ENCODE data around the gene INPP5F. TPM values are rescaled to one million over a fixed set of nuclear protein-coding genes. Genes with fewer than 3 reads are reported as not detected.

Gene INPP5F
- total and polyA plus RNA-seq, 10 of the 15 experiments (the other 5 are each of a cell fraction or from before 2014, with no cell fraction given): 6.0 to 49.3 (median 34.3) TPM

DNA sequence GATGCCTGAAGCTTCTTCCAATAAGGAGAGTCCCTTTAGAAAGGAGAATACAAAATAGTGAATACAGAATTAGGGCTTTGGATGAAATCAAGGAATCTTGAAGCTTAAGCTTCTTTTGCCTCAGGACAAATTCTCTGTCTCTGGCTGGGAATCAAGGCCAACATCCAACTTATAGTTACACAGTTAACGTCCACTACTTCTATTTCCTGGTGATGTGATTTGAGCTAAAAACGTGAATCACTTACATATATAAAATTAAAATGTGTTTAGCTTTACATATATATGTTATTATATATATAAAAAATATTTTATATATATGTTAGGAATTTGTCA, 11.4 kb upstream of the INPP5F start:
- ChIA-PET POLR2A (interaction anchor here (1.2 to 4.0 kb wide), 3 partner anchors 9 to 17 kb away, joined by 4 to 53 read pairs (median 12); partner anchors contain the start of gene INPP5F), RAD21 (ENCODE audit: unreplicated experiment) (interaction anchor here (0.8 to 2.4 kb wide), 5 partner anchors 9 to 28 kb away, joined by 3 to 9 read pairs (median 7); partner anchors contain the start of gene INPP5F), CTCF (interaction anchor here (0.7 to 2.4 kb wide), 8 partner anchors 11 to 36 kb away, joined by 3 to 12 read pairs (median 5); partner anchors contain the start of gene INPP5F), SMC1A (ENCODE audit: uncharacterized antibody, unreplicated experiment) (interaction anchor here (1.0 to 2.7 kb wide), 8 partner anchors 9 to 27 kb away, joined by 3 to 21 read pairs (median 8); partner anchors contain the start of gene INPP5F)
- no peak for ATAC-seq
- WGBS (ENCODE audit: insufficient coverage, insufficient replicate concordance, low lambda C conversion rate, missing lambda C conversion rate): 47% methylated on average over 2 of the region's 2 CpGs
- no peak overlapping the region for H3K4me2 ChIP-seq (ENCODE audit: control insufficient read depth, insufficient read depth)
- FAIRE-seq: no peak
- DNase-seq (ENCODE audit: low read depth, low spot score): no peak
- H3K4me3 ChIP-seq: no peak overlapping the region
- no peaks in the 10 kb centered on the region for H3K27me3 ChIP-seq (replicated peaks in 1 of 2; ENCODE audit: control insufficient read depth in 2 of 2, insufficient read depth in 2 of 2, low read length in 1 of 2)
- in situ Hi-C loops (cut with MboI): no loop called here
- H4K20me1 ChIP-seq (ENCODE audit: control insufficient read depth, insufficient read depth): no peaks in the 10 kb centered on the region
- TF ChIP-seq TCF3 (IDR thresholded peaks at IDR 0.05; ENCODE audit: borderline replicate concordance, insufficient read depth, low read depth, low read length) (no peak), SP1 (IDR thresholded peaks at IDR 0.05; ENCODE audit: low read depth, low read length) (no peak), STAT3 (IDR thresholded peaks at IDR 0.05; ENCODE audit: low read depth, low read length) (no peak), ETV6 (conservative IDR thresholded peaks at IDR 0.05 in 1 of 2, IDR thresholded peaks at IDR 0.05 in 1 of 2; ENCODE audit: borderline replicate concordance in 1 of 2, low read depth in 1 of 2) (no peak), PML (IDR thresholded peaks at IDR 0.05; ENCODE audit: low read length) (no peak), NFYB (IDR thresholded peaks at IDR 0.05; ENCODE audit: insufficient read depth, low read depth, low read length) (no peak)
- TF ChIP-seq, protein P1, sequence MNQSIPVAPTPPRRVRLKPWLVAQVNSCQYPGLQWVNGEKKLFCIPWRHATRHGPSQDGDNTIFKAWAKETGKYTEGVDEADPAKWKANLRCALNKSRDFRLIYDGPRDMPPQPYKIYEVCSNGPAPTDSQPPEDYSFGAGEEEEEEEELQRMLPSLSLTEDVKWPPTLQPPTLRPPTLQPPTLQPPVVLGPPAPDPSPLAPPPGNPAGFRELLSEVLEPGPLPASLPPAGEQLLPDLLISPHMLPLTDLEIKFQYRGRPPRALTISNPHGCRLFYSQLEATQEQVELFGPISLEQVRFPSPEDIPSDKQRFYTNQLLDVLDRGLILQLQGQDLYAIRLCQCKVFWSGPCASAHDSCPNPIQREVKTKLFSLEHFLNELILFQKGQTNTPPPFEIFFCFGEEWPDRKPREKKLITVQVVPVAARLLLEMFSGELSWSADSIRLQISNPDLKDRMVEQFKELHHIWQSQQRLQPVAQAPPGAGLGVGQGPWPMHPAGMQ (IDR thresholded peaks at IDR 0.05; ENCODE audit: borderline replicate concordance): no peak
- TF ChIP-seq, protein P2, sequence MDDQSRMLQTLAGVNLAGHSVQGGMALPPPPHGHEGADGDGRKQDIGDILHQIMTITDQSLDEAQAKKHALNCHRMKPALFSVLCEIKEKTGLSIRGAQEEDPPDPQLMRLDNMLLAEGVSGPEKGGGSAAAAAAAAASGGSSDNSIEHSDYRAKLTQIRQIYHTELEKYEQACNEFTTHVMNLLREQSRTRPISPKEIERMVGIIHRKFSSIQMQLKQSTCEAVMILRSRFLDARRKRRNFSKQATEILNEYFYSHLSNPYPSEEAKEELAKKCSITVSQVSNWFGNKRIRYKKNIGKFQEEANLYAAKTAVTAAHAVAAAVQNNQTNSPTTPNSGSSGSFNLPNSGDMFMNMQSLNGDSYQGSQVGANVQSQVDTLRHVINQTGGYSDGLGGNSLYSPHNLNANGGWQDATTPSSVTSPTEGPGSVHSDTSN (IDR thresholded peaks at IDR 0.05; ENCODE audit: insufficient replicate concordance, low read depth, low read length): no peak
- TF ChIP-seq, protein P3, sequence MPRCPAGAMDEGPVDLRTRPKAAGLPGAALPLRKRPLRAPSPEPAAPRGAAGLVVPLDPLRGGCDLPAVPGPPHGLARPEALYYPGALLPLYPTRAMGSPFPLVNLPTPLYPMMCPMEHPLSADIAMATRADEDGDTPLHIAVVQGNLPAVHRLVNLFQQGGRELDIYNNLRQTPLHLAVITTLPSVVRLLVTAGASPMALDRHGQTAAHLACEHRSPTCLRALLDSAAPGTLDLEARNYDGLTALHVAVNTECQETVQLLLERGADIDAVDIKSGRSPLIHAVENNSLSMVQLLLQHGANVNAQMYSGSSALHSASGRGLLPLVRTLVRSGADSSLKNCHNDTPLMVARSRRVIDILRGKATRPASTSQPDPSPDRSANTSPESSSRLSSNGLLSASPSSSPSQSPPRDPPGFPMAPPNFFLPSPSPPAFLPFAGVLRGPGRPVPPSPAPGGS (IDR thresholded peaks at IDR 0.05; ENCODE audit: borderline replicate concordance, insufficient read depth, low read depth, low read length, poor library complexity, severe bottlenecking): no peak
- intact Hi-C loops (cut with micrococcal nuclease; ENCODE audit: unreplicated experiment): no loop called here
- H3K9ac ChIP-seq (ENCODE audit: control insufficient read depth, insufficient read depth, low read length): no peak overlapping the region
- peaks cover 2% of the 10 kb centered on the region for H3K4me1 ChIP-seq (ENCODE audit: control insufficient read depth, insufficient read depth, low read length)
- H3K36me3 ChIP-seq (ENCODE audit: control insufficient read depth in 2 of 2, insufficient read depth in 2 of 2, low read length in 1 of 2): no peaks in the 10 kb centered on the region
- H3K79me2 ChIP-seq (ENCODE audit: control insufficient read depth, insufficient read depth, low read length): no peaks in the 10 kb centered on the region
- H3K27ac ChIP-seq (ENCODE audit: control insufficient read depth, insufficient read depth): no peak overlapping the region
- peaks cover 11% of the 10 kb centered on the region for H3K9me3 ChIP-seq (replicated peaks; ENCODE audit: control insufficient read depth, insufficient read depth, low read length)
- no peak overlapping the region for H2AFZ ChIP-seq (ENCODE audit: control insufficient read depth, low read depth, low read length)
- BruUV-seq (replicated peaks): no TSS peak
